ENCODE data around the gene OR6X1.
"Not testable (repeated sequence)": the region's sequence is repeated elsewhere in the genome, so short reads cannot be mapped to it uniquely, and the experiment has no call there.

Gene OR6X1

GRCh38 chr11:123755344-123755743 is 1.0 kb upstream of the OR6X1 start:
- in situ Hi-C loops (cut with HindIII; ENCODE audit: low sequenced_read_pairs), result no loop called here

GRCh38 chr11:123753110-123753509 is 1.2 kb downstream of the OR6X1 start:
- in situ Hi-C loops (cut with HindIII; ENCODE audit: low sequenced_read_pairs), result no loop called here

- in situ Hi-C loops (cut with HindIII; ENCODE audit: low sequenced_read_pairs), result no loop called here
These were observed 2.5 kb downstream of the OR6X1 start for GRCh38 chr11:123751781-123752180.

- in situ Hi-C loops (cut with HindIII; ENCODE audit: low sequenced_read_pairs), result not testable (repeated sequence)
These were observed 6.0 kb downstream of the OR6X1 start for GRCh38 chr11:123748349-123748748.

GRCh38 chr11:123745764-123746451 is 8.4 kb downstream of the OR6X1 start:
- in situ Hi-C loops (cut with HindIII; ENCODE audit: low sequenced_read_pairs), result no loop called here

- in situ Hi-C loops (cut with HindIII; ENCODE audit: low sequenced_read_pairs), result no loop called here
These were observed 11.6 kb downstream of the OR6X1 start for GRCh38 chr11:123742724-123743120.

GRCh38 chr11:123742031-123742723 is 12.1 kb downstream of the OR6X1 start:
- in situ Hi-C loops (cut with HindIII; ENCODE audit: low sequenced_read_pairs), result no loop called here

GRCh38 chr11:123741159-123742030 is 12.9 kb downstream of the OR6X1 start, which contains the start of gene ZNF202:
TSS of gene ZNF202 (minus strand) at chr11:123741660. CDS start at chr11:123730888, 10,772 bp downstream.
- in situ Hi-C loops (cut with HindIII; ENCODE audit: low sequenced_read_pairs), result no loop called here

- in situ Hi-C loops (cut with HindIII; ENCODE audit: low sequenced_read_pairs), result no loop called here
These were observed 13.5 kb downstream of the OR6X1 start for GRCh38 chr11:123740787-123741158.

GRCh38 chr11:123738374-123738773 is 15.9 kb downstream of the OR6X1 start:
- in situ Hi-C loops (cut with HindIII; ENCODE audit: low sequenced_read_pairs), result no loop called here

GRCh38 chr11:123736769-123737168 is 17.5 kb downstream of the OR6X1 start:
- in situ Hi-C loops (cut with HindIII; ENCODE audit: low sequenced_read_pairs), result no loop called here

GRCh38 chr11:123729602-123730001 is 24.7 kb downstream of the OR6X1 start:
- in situ Hi-C loops (cut with HindIII; ENCODE audit: low sequenced_read_pairs), result no loop called here

- in situ Hi-C loops (cut with HindIII; ENCODE audit: low sequenced_read_pairs), result no loop called here
These were observed 28.2 kb downstream of the OR6X1 start for GRCh38 chr11:123725995-123726655.

GRCh38 chr11:123719452-123719851 is 34.9 kb downstream of the OR6X1 start:
- in situ Hi-C loops (cut with HindIII; ENCODE audit: low sequenced_read_pairs), result no loop called here

GRCh38 chr11:123718469-123718868 is 35.8 kb downstream of the OR6X1 start:
- in situ Hi-C loops (cut with HindIII; ENCODE audit: low sequenced_read_pairs), result no loop called here

GRCh38 chr11:123718063-123718462 is 36.3 kb downstream of the OR6X1 start:
- in situ Hi-C loops (cut with HindIII; ENCODE audit: low sequenced_read_pairs), result no loop called here

GRCh38 chr11:123712627-123713026 is 41.7 kb downstream of the OR6X1 start:
- in situ Hi-C loops (cut with HindIII; ENCODE audit: low sequenced_read_pairs), result loop anchor here (5.0 kb wide), 1 partner anchor 80 kb away; no protein-coding TSS in a partner anchor

- in situ Hi-C loops (cut with HindIII; ENCODE audit: low sequenced_read_pairs), result no loop called here
These were observed 46.6 kb downstream of the OR6X1 start for GRCh38 chr11:123707606-123708205.

GRCh38 chr11:123707206-123707605 is 47.1 kb downstream of the OR6X1 start:
- in situ Hi-C loops (cut with HindIII; ENCODE audit: low sequenced_read_pairs), result no loop called here

- in situ Hi-C loops (cut with HindIII; ENCODE audit: low sequenced_read_pairs), result no loop called here
These were observed 50.0 kb downstream of the OR6X1 start for GRCh38 chr11:123704341-123704740.
